Liver (tissue), 9 donors: Measurements from ENCODE around the gene ATP2B2. TPM values are rescaled to one million over a fixed set of nuclear protein-coding genes. Genes with fewer than 3 reads are reported as not detected.

Experiments
- DNase-seq: peaks from one replicate; pipeline ENCODE4 v3.0.0-alpha.2; 2017; ENCODE audit warnings: low spot score
- H3K27ac ChIP-seq, 2 donors: one replicate each; pipeline ENCODE4 v1.7.0; 2013; ENCODE audit warnings: inconsistent platforms in 2 of 2, low read length in 2 of 2, control low read depth in 1 of 2, low read depth in 1 of 2, mild to moderate bottlenecking in 1 of 2
- H3K27me3 ChIP-seq, 4 donors: one replicate each; pipeline versions ENCODE4 v1.6.1 to v1.7.0; 2013; ENCODE audit warnings: low read length in 3 of 4, inconsistent platforms in 1 of 4, mild to moderate bottlenecking in 1 of 4, moderate library complexity in 1 of 4; ENCODE audit not compliant: control insufficient read depth in 4 of 4, insufficient read depth in 4 of 4
- H3K36me3 ChIP-seq, 4 donors: one replicate each; pipeline versions ENCODE4 v1.6.1 to v1.7.0; 2013; ENCODE audit warnings: low read length in 3 of 4, mild to moderate bottlenecking in 3 of 4, low read depth in 1 of 4, moderate library complexity in 1 of 4; ENCODE audit not compliant: control insufficient read depth in 4 of 4, insufficient read depth in 3 of 4
- H3K4me1 ChIP-seq, 4 donors: one replicate each; pipeline versions ENCODE4 v1.6.1 to v1.7.0; 2013; ENCODE audit warnings: low read length in 3 of 4, mild to moderate bottlenecking in 3 of 4, moderate library complexity in 1 of 4; ENCODE audit not compliant: control insufficient read depth in 4 of 4, insufficient read depth in 4 of 4
- H3K4me3 ChIP-seq, 3 donors: one replicate each; pipeline versions ENCODE4 v1.6.1 to v1.7.0; 2013; ENCODE audit warnings: low read length in 3 of 3, control low read depth in 1 of 3, low read depth in 1 of 3, mild to moderate bottlenecking in 1 of 3
- H3K9ac ChIP-seq, 2 donors: one replicate each; pipeline ENCODE4 v1.7.0; 2013; ENCODE audit warnings: low read length in 2 of 2, mild to moderate bottlenecking in 2 of 2, moderate library complexity in 2 of 2, control low read depth in 1 of 2, low read depth in 1 of 2
- H3K9me3 ChIP-seq, 4 donors: one replicate each; pipeline versions ENCODE4 v1.6.1 to v1.7.0; 2013; ENCODE audit warnings: low read length in 3 of 4; ENCODE audit not compliant: control insufficient read depth in 4 of 4
- EGR1 ChIP-seq, 2 donors: IDR thresholded peaks; 2 replicates each; pipeline ENCODE4 v1.6.1; 2016 to 2018; ENCODE audit warnings: antibody characterized with exemption in 2 of 2, low read depth in 2 of 2
- FOXA1 ChIP-seq: IDR thresholded peaks from 2 replicates; pipeline ENCODE4 v1.6.1; 2016; ENCODE audit warnings: antibody characterized with exemption
- FOXA2 ChIP-seq: IDR thresholded peaks from 2 replicates; pipeline ENCODE4 v1.6.1; 2016; ENCODE audit warnings: antibody characterized with exemption
- HNF4A ChIP-seq, 2 donors: conservative IDR thresholded peaks; 2 replicates each; pipeline ENCODE4 v1.6.1; 2016; ENCODE audit warnings: antibody characterized with exemption in 2 of 2, mild to moderate bottlenecking in 2 of 2
- HNF4G ChIP-seq: IDR thresholded peaks from 2 replicates; pipeline ENCODE4 v1.6.1; 2016; ENCODE audit warnings: antibody characterized with exemption
- JUND ChIP-seq, 2 donors: IDR thresholded peaks; 2 replicates each; pipeline ENCODE4 v1.6.1; 2016; ENCODE audit warnings: antibody characterized with exemption in 2 of 2
- NR2F2 ChIP-seq: IDR thresholded peaks from 2 replicates; pipeline ENCODE4 v1.6.1; 2016; ENCODE audit warnings: antibody characterized with exemption
- RAD21 ChIP-seq, 2 donors: IDR thresholded peaks; 2 replicates each; pipeline ENCODE4 v1.6.1; 2016; ENCODE audit warnings: antibody characterized with exemption in 2 of 2, mild to moderate bottlenecking in 2 of 2
- RXRA ChIP-seq, 2 donors: IDR thresholded peaks; 2 replicates each; pipeline ENCODE4 v1.6.1; 2017 to 2018; ENCODE audit warnings: antibody characterized with exemption in 2 of 2, mild to moderate bottlenecking in 1 of 2
- SP1 ChIP-seq: IDR thresholded peaks from 2 replicates; pipeline ENCODE4 v1.6.1; 2018; ENCODE audit warnings: antibody characterized with exemption, mild to moderate bottlenecking
- TAF1 ChIP-seq: conservative IDR thresholded peaks from 2 replicates; pipeline ENCODE4 v1.6.1; 2016; ENCODE audit warnings: antibody characterized with exemption, mild to moderate bottlenecking
- YY1 ChIP-seq: IDR thresholded peaks from 2 replicates; pipeline ENCODE4 v1.6.1; 2016; ENCODE audit warnings: antibody characterized with exemption, mild to moderate bottlenecking
- WGBS: extraction: QIAGEN DNeasy Blood & Tissue Kit; methylation state at CpG from one replicate; pipeline ENCODE4 v1.1.7; 2013; 5-methylcytosine and 5-hydroxymethylcytosine counted together
- polyA plus RNA-seq, 2 donors: library from polyadenylated mRNA; stranded (reverse) in 1 of 2; unstranded in 1 of 2; fragments of 200-250 nt in 1 of 2; fragments of >200 nt in 1 of 2; fragmentation: Nextera tagmentation in 1 of 2; extraction: Ambion mirVana in 1 of 2; gene quantifications; one replicate each; pipeline versions ENCODE4 v1.2.1 to v1.2.3, GENCODE V29; 2013 to 2015
- total RNA-seq, 2 donors: library from RNA; depleted of rRNA; stranded (reverse); fragments of >200 nt; gene quantifications; one replicate each; pipeline ENCODE4 v1.2.3, GENCODE V29; 2014
- TF ChIP-seq, protein P1 (sequence below): IDR thresholded peaks from 2 replicates; pipeline ENCODE4 v1.6.1; 2016; ENCODE audit warnings: antibody characterized with exemption
- TF ChIP-seq, protein P2 (sequence below): IDR thresholded peaks from 2 replicates; pipeline ENCODE4 v1.6.1; 2016; ENCODE audit warnings: antibody characterized with exemption
- TF ChIP-seq, protein P3 (sequence below): IDR thresholded peaks from 2 replicates; pipeline ENCODE4 v1.6.1; 2016; ENCODE audit warnings: antibody characterized with exemption
- donor health status: healthy.
- donor health status: healthy.
- donor health status: healthy.
- donor health status: healthy.
- donor health status: healthy.

Gene ATP2B2
- total and polyA plus RNA-seq, 4 donors = 10.4 to 27.8 (median 20.7) TPM

DNA sequence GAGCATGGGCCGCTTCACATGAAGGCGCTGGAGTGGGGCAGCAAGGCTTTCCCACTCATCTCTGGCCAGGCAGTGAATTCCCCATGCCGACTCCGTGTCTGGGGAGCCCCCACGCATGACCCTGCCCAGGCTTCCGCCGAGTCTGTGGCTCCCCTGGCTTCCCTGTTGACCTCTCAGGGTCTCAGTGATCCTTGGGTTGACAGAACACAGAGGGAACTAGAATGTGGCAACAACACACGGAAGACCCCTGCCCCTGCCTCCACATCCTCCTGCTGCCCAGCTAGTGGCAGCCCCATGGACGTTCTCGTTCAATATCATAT lies 61.3 kb downstream of the ATP2B2 start:
- no peak overlapping the region for H3K4me3 ChIP-seq
- peaks cover 0 to 19% (median 4%) of the 10 kb centered on the region in 4 donors for H3K36me3 ChIP-seq
- H3K9me3 ChIP-seq = no peaks in the 10 kb centered on the region
- no peak overlapping the region for H3K27ac ChIP-seq
- no peak for DNase-seq
- no peak overlapping the region for H3K9ac ChIP-seq
- no peaks in the 10 kb centered on the region for H3K27me3 ChIP-seq
- WGBS = 92% methylated on average over 10 of the region's 10 CpGs
- H3K4me1 ChIP-seq = peaks cover 13 to 59% (median 30%) of the 10 kb centered on the region in 4 donors
- TF ChIP-seq, protein P1, sequence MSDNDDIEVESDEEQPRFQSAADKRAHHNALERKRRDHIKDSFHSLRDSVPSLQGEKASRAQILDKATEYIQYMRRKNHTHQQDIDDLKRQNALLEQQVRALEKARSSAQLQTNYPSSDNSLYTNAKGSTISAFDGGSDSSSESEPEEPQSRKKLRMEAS = no peak
- TF ChIP-seq FOXA2 (no peak), YY1 (no peak), HNF4A (conservative IDR thresholded peaks at IDR 0.05) (no peak), EGR1 (IDR thresholded peaks at IDR 0.05; ENCODE audit: low read depth in 2 of 2) (no peak), HNF4G (no peak), JUND (IDR thresholded peaks at IDR 0.05) (no peak), RAD21 (IDR thresholded peaks at IDR 0.05) (no peak), NR2F2 (no peak), FOXA1 (no peak), TAF1 (no peak), SP1 (no peak)
- TF ChIP-seq, protein P2, sequence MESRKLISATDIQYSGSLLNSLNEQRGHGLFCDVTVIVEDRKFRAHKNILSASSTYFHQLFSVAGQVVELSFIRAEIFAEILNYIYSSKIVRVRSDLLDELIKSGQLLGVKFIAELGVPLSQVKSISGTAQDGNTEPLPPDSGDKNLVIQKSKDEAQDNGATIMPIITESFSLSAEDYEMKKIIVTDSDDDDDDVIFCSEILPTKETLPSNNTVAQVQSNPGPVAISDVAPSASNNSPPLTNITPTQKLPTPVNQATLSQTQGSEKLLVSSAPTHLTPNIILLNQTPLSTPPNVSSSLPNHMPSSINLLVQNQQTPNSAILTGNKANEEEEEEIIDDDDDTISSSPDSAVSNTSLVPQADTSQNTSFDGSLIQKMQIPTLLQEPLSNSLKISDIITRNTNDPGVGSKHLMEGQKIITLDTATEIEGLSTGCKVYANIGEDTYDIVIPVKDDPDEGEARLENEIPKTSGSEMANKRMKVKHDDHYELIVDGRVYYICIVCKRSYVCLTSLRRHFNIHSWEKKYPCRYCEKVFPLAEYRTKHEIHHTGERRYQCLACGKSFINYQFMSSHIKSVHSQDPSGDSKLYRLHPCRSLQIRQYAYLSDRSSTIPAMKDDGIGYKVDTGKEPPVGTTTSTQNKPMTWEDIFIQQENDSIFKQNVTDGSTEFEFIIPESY = no peak
- TF ChIP-seq, protein P3, sequence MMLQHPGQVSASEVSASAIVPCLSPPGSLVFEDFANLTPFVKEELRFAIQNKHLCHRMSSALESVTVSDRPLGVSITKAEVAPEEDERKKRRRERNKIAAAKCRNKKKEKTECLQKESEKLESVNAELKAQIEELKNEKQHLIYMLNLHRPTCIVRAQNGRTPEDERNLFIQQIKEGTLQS = no peak

DNA sequence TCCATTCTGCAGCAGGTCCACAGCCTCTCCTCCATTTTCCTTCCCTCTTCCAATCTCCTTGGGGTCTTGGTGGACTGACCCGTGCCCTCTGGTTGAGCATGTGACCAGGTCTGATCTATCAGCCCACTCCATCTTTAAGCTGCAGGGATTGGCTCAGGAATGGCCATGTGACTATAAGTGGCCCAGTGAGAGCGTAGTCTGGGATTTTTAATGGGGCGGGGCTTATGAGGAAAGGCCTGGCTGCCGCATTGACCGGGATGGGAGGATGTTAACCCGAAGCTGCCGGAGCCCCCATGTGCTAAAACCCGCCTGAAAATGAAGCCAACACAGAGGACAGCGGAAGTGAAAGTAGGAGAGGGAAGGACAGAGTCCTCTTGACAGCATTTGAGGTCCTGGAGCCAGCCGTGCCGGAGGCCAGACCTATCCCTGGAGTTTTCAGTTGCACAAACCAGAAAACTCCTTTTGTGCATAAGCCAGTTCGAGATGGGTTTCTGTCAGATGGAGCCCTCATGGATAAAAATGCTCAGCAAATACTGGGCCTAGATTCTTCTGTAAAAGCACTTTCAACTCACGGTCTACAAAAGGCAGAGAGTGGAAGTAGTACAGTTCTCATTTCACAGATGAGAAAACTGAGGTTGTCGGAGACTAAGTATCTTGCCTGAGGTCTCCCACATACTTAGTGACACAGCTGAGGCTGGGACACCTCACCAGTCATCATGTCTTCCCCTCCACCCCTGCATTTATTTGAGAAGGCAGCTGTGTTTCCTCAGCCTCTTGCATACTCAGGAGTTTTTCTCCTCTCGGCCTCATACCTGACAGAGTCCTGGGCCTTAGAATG lies 61.9 kb downstream of the ATP2B2 start:
- 83% methylated on average over 15 of the region's 15 CpGs for WGBS
- DNase-seq = no peak

More for the DNA sequence above, 61.9 kb downstream of the ATP2B2 start:
- no peak for TF ChIP-seq YY1
- no peak for TF ChIP-seq FOXA1
- no peak for TF ChIP-seq NR2F2
- no peak for TF ChIP-seq SP1
- TF ChIP-seq HNF4A (conservative IDR thresholded peaks at IDR 0.05) = no peak
- no peak for TF ChIP-seq EGR1 (IDR thresholded peaks at IDR 0.05; ENCODE audit: low read depth in 2 of 2)
- TF ChIP-seq, protein P2 = no peak
- TF ChIP-seq RAD21 (IDR thresholded peaks at IDR 0.05) = no peak
- TF ChIP-seq TAF1 = no peak
- TF ChIP-seq FOXA2 = no peak
- TF ChIP-seq RXRA (IDR thresholded peaks at IDR 0.05) = no peak
- no peak for TF ChIP-seq HNF4G
- TF ChIP-seq, protein P3 = no peak
- no peak overlapping the region for H3K9ac ChIP-seq
- H3K27me3 ChIP-seq = no peaks in the 10 kb centered on the region
- peak overlapping the region in 1 of 2 donors; percentile 8 for H3K27ac ChIP-seq
- peaks cover 0 to 19% (median 4%) of the 10 kb centered on the region in 4 donors for H3K36me3 ChIP-seq
- H3K4me1 ChIP-seq = peaks cover 17 to 63% (median 36%) of the 10 kb centered on the region in 4 donors
- H3K4me3 ChIP-seq = no peak overlapping the region
- H3K9me3 ChIP-seq = no peaks in the 10 kb centered on the region
